ENCODE results near the gene MYB.

The MYB gene

GRCh38 chr6:135144673-135145062 is 36.4 kb upstream of the MYB start:
- POLR2A ChIA-PET, result no interaction called here
- no peak overlapping the region for H3K4me3 ChIP-seq (ENCODE audit: low read depth, low read length)
- CTCF ChIA-PET, result interaction anchor here (0.6 to 7.2 kb wide), 37 partner anchors 9 to 309 kb away, joined by 3 to 128 read pairs (median 4); no protein-coding TSS in a partner anchor
- no peak for DNase-seq (ENCODE audit: low read depth, low spot score)
- TF ChIP-seq, protein P1, sequence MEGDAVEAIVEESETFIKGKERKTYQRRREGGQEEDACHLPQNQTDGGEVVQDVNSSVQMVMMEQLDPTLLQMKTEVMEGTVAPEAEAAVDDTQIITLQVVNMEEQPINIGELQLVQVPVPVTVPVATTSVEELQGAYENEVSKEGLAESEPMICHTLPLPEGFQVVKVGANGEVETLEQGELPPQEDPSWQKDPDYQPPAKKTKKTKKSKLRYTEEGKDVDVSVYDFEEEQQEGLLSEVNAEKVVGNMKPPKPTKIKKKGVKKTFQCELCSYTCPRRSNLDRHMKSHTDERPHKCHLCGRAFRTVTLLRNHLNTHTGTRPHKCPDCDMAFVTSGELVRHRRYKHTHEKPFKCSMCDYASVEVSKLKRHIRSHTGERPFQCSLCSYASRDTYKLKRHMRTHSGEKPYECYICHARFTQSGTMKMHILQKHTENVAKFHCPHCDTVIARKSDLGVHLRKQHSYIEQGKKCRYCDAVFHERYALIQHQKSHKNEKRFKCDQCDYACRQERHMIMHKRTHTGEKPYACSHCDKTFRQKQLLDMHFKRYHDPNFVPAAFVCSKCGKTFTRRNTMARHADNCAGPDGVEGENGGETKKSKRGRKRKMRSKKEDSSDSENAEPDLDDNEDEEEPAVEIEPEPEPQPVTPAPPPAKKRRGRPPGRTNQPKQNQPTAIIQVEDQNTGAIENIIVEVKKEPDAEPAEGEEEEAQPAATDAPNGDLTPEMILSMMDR (IDR thresholded peaks at IDR 0.05; ENCODE audit: insufficient read depth, low read length, missing control alignments), result no peak

DNA sequence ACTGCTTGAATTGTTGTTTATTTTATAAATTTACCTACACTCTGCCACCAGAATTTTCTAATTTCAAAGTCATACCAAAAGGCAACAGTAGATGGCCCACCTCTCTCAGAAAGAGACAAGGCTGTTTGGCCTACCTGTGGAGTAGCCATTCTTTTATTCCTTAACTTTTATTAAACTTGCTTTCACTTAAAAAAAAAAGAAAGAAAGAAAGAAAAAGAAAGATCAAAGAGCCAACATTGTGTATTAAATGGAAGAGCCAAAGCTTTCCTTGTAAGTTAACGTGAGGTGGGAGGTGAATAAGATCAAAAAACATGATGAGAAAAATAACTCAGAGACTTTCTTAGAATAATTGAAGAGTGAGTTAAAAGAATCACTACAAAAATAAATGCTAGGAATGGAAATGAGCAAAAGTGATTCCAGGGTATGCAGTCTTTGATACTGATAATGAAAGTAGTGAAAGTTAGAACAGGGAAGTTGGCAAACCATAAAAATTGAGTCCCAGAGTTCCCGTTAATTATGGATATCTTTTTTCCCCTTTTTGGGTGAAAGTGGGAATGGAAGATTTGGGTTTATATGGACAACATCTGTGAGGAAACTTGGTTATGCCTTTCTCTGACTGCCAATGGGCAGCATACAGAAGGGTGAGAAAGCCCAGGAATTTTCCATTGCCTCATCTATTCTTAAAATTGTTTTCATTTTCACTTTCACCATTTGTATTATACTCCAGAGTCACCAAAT is 35.9 kb upstream of the MYB start:
- H3K4me3 ChIP-seq (ENCODE audit: low read depth, low read length), result no peak overlapping the region
- CTCF ChIA-PET, result interaction anchor here (0.6 to 7.2 kb wide), 32 partner anchors 8 to 309 kb away, joined by 3 to 128 read pairs (median 5); no protein-coding TSS in a partner anchor
- TF ChIP-seq, protein P1 (IDR thresholded peaks at IDR 0.05; ENCODE audit: insufficient read depth, low read length, missing control alignments), result peak; percentile 50
- DNase-seq (ENCODE audit: low read depth, low spot score), result no peak
- POLR2A ChIA-PET, result no interaction called here

GRCh38 chr6:135146162-135146934 is 34.8 kb upstream of the MYB start:
- CTCF ChIA-PET, result interaction anchor here (0.8 to 4.6 kb wide), 5 partner anchors 10 to 293 kb away, joined by 3 to 45 read pairs (median 3); no protein-coding TSS in a partner anchor
- POLR2A ChIA-PET, result no interaction called here
- DNase-seq (ENCODE audit: low read depth, low spot score), result no peak
- TF ChIP-seq, protein P1 (IDR thresholded peaks at IDR 0.05; ENCODE audit: insufficient read depth, low read length, missing control alignments), result no peak
- H3K4me3 ChIP-seq (ENCODE audit: low read depth, low read length), result no peak overlapping the region

- TF ChIP-seq, protein P1 (IDR thresholded peaks at IDR 0.05; ENCODE audit: insufficient read depth, low read length, missing control alignments), result no peak
- POLR2A ChIA-PET, result no interaction called here
- DNase-seq (ENCODE audit: low read depth, low spot score), result no peak
- CTCF ChIA-PET, result interaction anchor here (1.1 to 4.6 kb wide), 5 partner anchors 12 to 291 kb away, joined by 3 to 45 read pairs (median 3); no protein-coding TSS in a partner anchor
- H3K4me3 ChIP-seq (ENCODE audit: low read depth, low read length), result no peak overlapping the region
Observed at GRCh38 chr6:135147637-135148592, 33.2 kb upstream of the MYB start.

- TF ChIP-seq, protein P1 (IDR thresholded peaks at IDR 0.05; ENCODE audit: insufficient read depth, low read length, missing control alignments), result no peak
- ChIA-PET POLR2A (no interaction called here), CTCF (interaction anchor here (2.1 to 4.6 kb wide), 2 partner anchors 11 to 275 kb away, joined by 4 to 45 read pairs; no protein-coding TSS in a partner anchor)
- no peak for DNase-seq (ENCODE audit: low read depth, low spot score)
- no peak overlapping the region for H3K4me3 ChIP-seq (ENCODE audit: low read depth, low read length)
Observed at GRCh38 chr6:135148889-135149288, 32.2 kb upstream of the MYB start.

Measured in AG04449 (cell line).